Right renal pelvis (tissue), 4 donors: ENCODE data around the gene OR8G1. TPM values are rescaled to one million over a fixed set of nuclear protein-coding genes. Genes with fewer than 3 reads are reported as not detected.

Experiments used
- polyA plus RNA-seq, 4 donors: library from polyadenylated mRNA; unstranded; fragments of 120-200 nt; gene quantifications; one replicate each; pipeline ENCODE4 v1.2.1, GENCODE V29; 2013; ENCODE audit not compliant: insufficient read length in 4 of 4

OR8G1 gene
- polyA plus RNA-seq, 4 donors = not detected

Other genes starting within 250 kb of the OR8G1 start
- not detected for gene OR10G6, start 245.9 kb upstream of the OR8G1 start, polyA plus RNA-seq
- not detected for gene OR10G4, start 228.1 kb upstream of the OR8G1 start, polyA plus RNA-seq
- gene OR10G9, start 218.1 kb upstream of the OR8G1 start, polyA plus RNA-seq = not detected
- gene OR10G8, start 214.3 kb upstream of the OR8G1 start, polyA plus RNA-seq = not detected
- not detected for gene OR10G7, start 199.8 kb upstream of the OR8G1 start, polyA plus RNA-seq
- gene VWA5A, start 125.6 kb upstream of the OR8G1 start, polyA plus RNA-seq = 10 to 100 TPM; 12.8 to 16.8 (median 15.9) TPM
- not detected for gene OR10D3, start 57.8 kb upstream of the OR8G1 start, polyA plus RNA-seq
- not detected for gene OR8G5, start 15.3 kb downstream of the OR8G1 start, polyA plus RNA-seq
- not detected for gene OR8D1, start 72.9 kb downstream of the OR8G1 start, polyA plus RNA-seq
- gene OR8D2, start 79.1 kb downstream of the OR8G1 start, polyA plus RNA-seq = not detected
- gene OR8B2, start 143.4 kb downstream of the OR8G1 start, polyA plus RNA-seq = not detected
- not detected for gene OR8B3, start 157.9 kb downstream of the OR8G1 start, polyA plus RNA-seq
- not detected for gene OR8B4, start 183.8 kb downstream of the OR8G1 start, polyA plus RNA-seq
- gene OR8B8, start 204.6 kb downstream of the OR8G1 start, polyA plus RNA-seq = not detected